IMR-90 (cell line): Measurements from ENCODE around the gene SH3RF3. TPM values are rescaled to one million over a fixed set of nuclear protein-coding genes. Genes with fewer than 3 reads are reported as not detected.

ENCODE experiments used
- ATAC-seq: fragments of 200-7000 bp; cut with Tn5 transposase; 2 replicates; pipeline ENCODE4 v1.9.1; 2020; ENCODE audit warnings: low read depth, mild to moderate bottlenecking, moderate library complexity
- BruUV-seq: library from RNA; stranded (reverse); fragments of 400-500 nt; replicated peaks from 2 replicates; lab custom pipeline; 2021; lab: Mats Ljungman, UMichigan
- CTCF ChIA-PET: fragments of 300-600 bp; formaldehyde crosslinking; extraction: SDS; loops from one replicate; lab custom pipeline; 2021; ENCODE audit warnings: antibody characterized with exemption; lab: Yijun Ruan, JAX
- POLR2A ChIA-PET: fragments of 300-600 bp; sonication (Branson Sonifier 250); formaldehyde crosslinking; loops from one replicate; lab custom pipeline; 2022; ENCODE audit warnings: antibody characterized with exemption; ENCODE audit not compliant: unreplicated experiment; lab: Charles Lee
- DNase-seq: peaks from one replicate; pipeline ENCODE4 v3.0.0; 2013
- H2AFZ ChIP-seq: replicated peaks from 2 replicates; pipeline ENCODE3; 2013; ENCODE audit warnings: low read length, mild to moderate bottlenecking; ENCODE audit not compliant: poor library complexity
- H2AK5ac ChIP-seq: 2 replicates; pipeline ENCODE4 v1.6.1; 2013; ENCODE audit warnings: low read depth, low read length, inconsistent platforms
- H2AK9ac ChIP-seq: replicated peaks from 2 replicates; pipeline ENCODE3; 2013; ENCODE audit warnings: mild to moderate bottlenecking, low read depth, low read length, moderate library complexity; ENCODE audit not compliant: poor library complexity
- H2BK120ac ChIP-seq: 2 replicates; pipeline ENCODE4 v1.6.1; 2013; ENCODE audit warnings: low read depth, low read length, inconsistent platforms
- H2BK15ac ChIP-seq: 3 replicates; pipeline ENCODE4 v1.6.1; 2013; ENCODE audit warnings: low read depth, low read length, inconsistent platforms
- H2BK20ac ChIP-seq: 2 replicates; pipeline ENCODE4 v1.6.1; 2013; ENCODE audit warnings: low read depth, mild to moderate bottlenecking, inconsistent platforms, low read length, moderate library complexity
- H2BK5ac ChIP-seq: 2 replicates; pipeline ENCODE4 v1.6.1; 2013; ENCODE audit warnings: mild to moderate bottlenecking, low read depth, low read length, inconsistent platforms; ENCODE audit not compliant: poor library complexity, severe bottlenecking
- H3K14ac ChIP-seq: replicated peaks from 2 replicates; pipeline ENCODE4 v1.6.1; 2013; ENCODE audit warnings: low read depth, low read length, inconsistent platforms
- H3K18ac ChIP-seq: 2 replicates; pipeline ENCODE4 v1.6.1; 2013; ENCODE audit warnings: low read depth, low read length, control low read depth
- H3K23ac ChIP-seq: 2 replicates; pipeline ENCODE4 v1.6.1; 2013; ENCODE audit warnings: low read depth, low read length, inconsistent platforms
- H3K27ac ChIP-seq: 2 replicates; pipeline ENCODE4 v1.5.1; 2013; ENCODE audit warnings: mild to moderate bottlenecking, control low read depth, low read length; ENCODE audit not compliant: insufficient read depth
- H3K27me3 ChIP-seq: 2 replicates; pipeline ENCODE4 v1.6.1; 2013; ENCODE audit warnings: low read length; ENCODE audit not compliant: control insufficient read depth, insufficient read depth
- H3K36me3 ChIP-seq: 2 replicates; pipeline ENCODE4 v1.6.1; 2013; ENCODE audit warnings: low read length, mixed read lengths; ENCODE audit not compliant: control insufficient read depth, insufficient read depth
- H3K4ac ChIP-seq: 2 replicates; pipeline ENCODE4 v1.6.1; 2013; ENCODE audit warnings: low read depth, low read length, inconsistent platforms
- H3K4me1 ChIP-seq: 2 replicates; pipeline ENCODE4 v1.6.1; 2013; ENCODE audit warnings: low read length, mixed read lengths; ENCODE audit not compliant: control insufficient read depth, insufficient read depth
- H3K4me2 ChIP-seq: 2 replicates; pipeline ENCODE4 v1.6.1; 2013; ENCODE audit warnings: low read depth, mild to moderate bottlenecking, control low read depth, low read length, moderate library complexity
- H3K4me3 ChIP-seq: 2 replicates; pipeline ENCODE4 v1.5.1; 2013; ENCODE audit warnings: low read depth, mild to moderate bottlenecking, control low read depth, low read length, moderate library complexity; ENCODE audit not compliant: insufficient read depth
- H3K56ac ChIP-seq: 2 replicates; pipeline ENCODE4 v1.6.1; 2013; ENCODE audit warnings: low read length, inconsistent platforms; ENCODE audit not compliant: insufficient read depth; ENCODE audit errors: extremely low read depth
- H3K79me1 ChIP-seq, 2 experiments: 2 replicates each; pipeline ENCODE4 v1.6.1; 2013; ENCODE audit warnings: low read length in 2 of 2, inconsistent platforms in 1 of 2, low read depth in 1 of 2
- H3K9ac ChIP-seq: 2 replicates; pipeline ENCODE4 v1.6.1; 2013; ENCODE audit warnings: low read depth, low read length, control low read depth
- H3K9me1 ChIP-seq: 2 replicates; pipeline ENCODE4 v1.6.1; 2013; ENCODE audit warnings: low read length, inconsistent platforms; ENCODE audit not compliant: insufficient read depth
- H3K9me3 ChIP-seq: 2 replicates; pipeline ENCODE4 v1.6.1; 2013; ENCODE audit warnings: low read length; ENCODE audit not compliant: control insufficient read depth, insufficient read depth
- H4K20me1 ChIP-seq: 2 replicates; pipeline ENCODE4 v1.6.1; 2013; ENCODE audit warnings: low read length, inconsistent platforms; ENCODE audit not compliant: insufficient read depth
- H4K5ac ChIP-seq: 2 replicates; pipeline ENCODE4 v1.6.1; 2013; ENCODE audit warnings: mild to moderate bottlenecking, low read depth, low read length, control low read depth
- H4K8ac ChIP-seq, 2 experiments: 2 replicates each; pipeline ENCODE4 v1.6.1; 2013; ENCODE audit warnings: low read depth in 2 of 2, low read length in 2 of 2, control low read depth in 1 of 2, inconsistent platforms in 1 of 2
- H4K91ac ChIP-seq: 2 replicates; pipeline ENCODE4 v1.6.1; 2013; ENCODE audit warnings: low read depth, low read length, inconsistent platforms; ENCODE audit not compliant: insufficient read depth
- BHLHE40 ChIP-seq: fragments of 150-350 bp; IDR thresholded peaks from 2 replicates; pipeline ENCODE4 v1.6.1; 2016; ENCODE audit warnings: mild to moderate bottlenecking, low read depth, low read length
- CEBPB ChIP-seq: IDR thresholded peaks from 2 replicates; pipeline ENCODE4 v1.6.1; 2012; ENCODE audit warnings: low read depth, low read length, improper control_type of control experiment
- CHD1 ChIP-seq: IDR thresholded peaks from 2 replicates; pipeline ENCODE4 v1.6.1; 2012; ENCODE audit warnings: low read depth, low read length, improper control_type of control experiment
- CTCF ChIP-seq: conservative IDR thresholded peaks from 2 replicates; pipeline ENCODE4 v1.5.1; 2012; ENCODE audit warnings: mild to moderate bottlenecking, low read depth, low read length, improper control_type of control experiment
- ELK1 ChIP-seq: fragments of 150-350 bp; IDR thresholded peaks from 2 replicates; pipeline ENCODE4 v1.6.1; 2016; ENCODE audit warnings: low read depth, mild to moderate bottlenecking, low read length, moderate library complexity, borderline replicate concordance
- FOS ChIP-seq: fragments of 150-350 bp; IDR thresholded peaks from 2 replicates; pipeline ENCODE4 v1.6.1; 2016; ENCODE audit warnings: low read depth, low read length
- MAFK ChIP-seq: IDR thresholded peaks from 2 replicates; pipeline ENCODE4 v1.6.1; 2012; ENCODE audit warnings: low read depth, low read length, improper control_type of control experiment
- MAZ ChIP-seq: IDR thresholded peaks from 2 replicates; pipeline ENCODE4 v1.6.1; 2012; ENCODE audit warnings: low read depth, mild to moderate bottlenecking, low read length, improper control_type of control experiment, moderate library complexity, borderline replicate concordance
- MXI1 ChIP-seq: IDR thresholded peaks from 2 replicates; pipeline ENCODE4 v1.6.1; 2012; ENCODE audit warnings: low read depth, mild to moderate bottlenecking, low read length, moderate library complexity, borderline replicate concordance
- NFE2L2 ChIP-seq: fragments of 150-350 bp; IDR thresholded peaks from 2 replicates; pipeline ENCODE4 v1.6.1; 2016; ENCODE audit warnings: low read depth, mild to moderate bottlenecking, low read length
- POLR2A ChIP-seq: IDR thresholded peaks from 2 replicates; pipeline ENCODE4 v1.6.1; 2012; ENCODE audit warnings: mild to moderate bottlenecking, low read depth, low read length
- RAD21 ChIP-seq: IDR thresholded peaks from 2 replicates; pipeline ENCODE4 v1.6.1; 2012; ENCODE audit warnings: low read length, improper control_type of control experiment
- RCOR1 ChIP-seq: IDR thresholded peaks from 2 replicates; pipeline ENCODE4 v1.6.1; 2012; ENCODE audit warnings: mild to moderate bottlenecking, low read length, improper control_type of control experiment; ENCODE audit not compliant: insufficient replicate concordance
- RFX5 ChIP-seq: IDR thresholded peaks from 2 replicates; pipeline ENCODE4 v1.8.0; 2012; ENCODE audit warnings: low read depth, mild to moderate bottlenecking, low read length, moderate library complexity
- SMC3 ChIP-seq: fragments of 150-350 bp; IDR thresholded peaks from 2 replicates; pipeline ENCODE4 v1.6.1; 2016; ENCODE audit warnings: low read depth, mild to moderate bottlenecking, antibody characterized with exemption, low read length, moderate library complexity
- WGBS, 2 experiments: methylation state at CpG; one replicate each; pipeline versions ENCODE4 v1.1.5 to v1.1.7; 2013; ENCODE audit warnings: missing lambda C conversion rate in 2 of 2; ENCODE audit not compliant: insufficient read length in 1 of 2; ENCODE audit errors: extremely low coverage in 2 of 2; 5-methylcytosine and 5-hydroxymethylcytosine counted together
- dilution Hi-C: fragments of 300-500 bp; cut with HindIII; formaldehyde crosslinking; loops from one replicate; pipeline ENCODE4 v1.14.3; 2018; ENCODE audit warnings: low sequenced_read_pairs; ENCODE audit not compliant: unreplicated experiment
- in situ Hi-C: fragments of 300-500 bp; cut with MboI; formaldehyde crosslinking; loops from 3 replicates; pipeline ENCODE4 v1.14.3; 2019; ENCODE audit warnings: low sequenced_read_pairs, inconsistent platforms, mixed read lengths
- intact Hi-C: fragments of 100-400 bp; cut with micrococcal nuclease; formaldehyde crosslinking; loops from 2 replicates; pipeline ENCODE4 v1.10.0; 2022
- polyA plus RNA-seq, 3 experiments: library from polyadenylated mRNA; depleted of rRNA; stranded (reverse); fragments of >200 nt; gene quantifications; 2 replicates each; pipeline ENCODE4 v1.2.3, GENCODE V29; 2012; ENCODE audit warnings: low replicate concordance in 1 of 3
- total RNA-seq: library from RNA; depleted of rRNA; stranded (reverse); fragments of >200 nt; gene quantifications from 2 replicates; pipeline ENCODE4 v1.2.3, GENCODE V29; 2012
- TF ChIP-seq, protein P1 (sequence below): fragments of 150-350 bp; IDR thresholded peaks from 2 replicates; pipeline ENCODE4 v1.6.1; 2017; ENCODE audit warnings: mild to moderate bottlenecking, antibody characterized with exemption, low read length, low read depth

The SH3RF3 gene
- total and polyA plus RNA-seq, 2 of the 4 experiments (the other 2 are of a cell fraction): 3.4 to 5.3 TPM

DNA sequence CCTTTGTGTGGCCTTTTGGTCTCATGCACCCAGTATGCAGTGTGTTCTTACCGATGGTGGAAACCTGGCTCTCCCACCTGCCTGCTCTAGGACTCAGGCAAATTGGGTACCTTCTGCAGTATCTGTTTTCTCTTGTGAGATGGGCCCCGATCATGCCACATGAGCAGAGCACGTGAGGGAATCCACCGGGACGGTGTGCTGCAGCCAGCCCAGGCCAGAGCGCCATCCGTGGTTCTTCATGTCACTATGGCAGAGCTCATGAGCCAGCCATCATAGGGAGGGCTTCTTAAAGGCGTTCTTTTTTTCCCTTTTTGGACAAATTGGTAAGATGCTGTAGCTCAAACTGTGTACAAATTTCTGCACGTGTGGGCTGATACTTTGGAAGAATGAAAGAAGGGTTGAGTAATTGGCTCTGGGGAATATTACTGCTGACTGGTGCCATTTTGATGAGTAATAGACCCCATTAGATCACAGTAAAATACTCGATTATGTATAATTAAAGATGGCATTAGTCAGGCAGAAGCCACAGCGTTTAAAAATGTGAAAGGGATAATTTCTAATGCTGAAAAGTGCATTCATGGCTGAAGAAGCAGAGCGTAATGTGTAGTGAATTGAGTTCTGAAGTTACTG, 19.2 kb downstream of the SH3RF3 start:
- peak; percentile 64 for ATAC-seq
- Histone ChIP-seq H2BK120ac (no peak overlapping the region), H3K36me3 (no peaks in the 10 kb centered on the region), H4K8ac (no peak overlapping the region), H3K14ac (no peak overlapping the region), H3K27ac (no peak overlapping the region), H3K9ac (no peak overlapping the region), H2AK5ac (0 out of 2 replicates have a peak overlapping the region, but pooled peaks have one; percentile 4), H3K79me1 (peaks cover 65 to 94% of the 10 kb centered on the region in 2 experiments), H3K9me3 (no peaks in the 10 kb centered on the region), H4K91ac (no peak overlapping the region), H2BK15ac (no peak overlapping the region), H2AK9ac (no peak overlapping the region), H2AFZ (no peak overlapping the region), H3K4me2 (0 out of 2 replicates have a peak overlapping the region, but pooled peaks have one; percentile 13), H3K18ac (no peak overlapping the region), H4K20me1 (peaks cover 93% of the 10 kb centered on the region), H3K4ac (no peak overlapping the region), H3K27me3 (no peaks in the 10 kb centered on the region), H2BK5ac (no peak overlapping the region), H3K9me1 (peaks cover 39% of the 10 kb centered on the region), H3K56ac (no peak overlapping the region), H3K4me1 (peaks cover 10% of the 10 kb centered on the region), H4K5ac (no peak overlapping the region), H3K4me3 (no peak overlapping the region), H2BK20ac (no peak overlapping the region), H3K23ac (no peak overlapping the region)
- CTCF ChIA-PET: no interaction called here
- BruUV-seq: no TSS peak
- in situ Hi-C loops: loop anchor here (25.0 kb wide), 1 partner anchor 189 kb away; no protein-coding TSS in a partner anchor
- 94% methylated on average over 7 of the region's 12 CpGs; no CpG with 5 or more reads in 1 of the 2 experiments for WGBS, 2 experiments
- peak; percentile 43 for DNase-seq
- TF ChIP-seq, protein P1, sequence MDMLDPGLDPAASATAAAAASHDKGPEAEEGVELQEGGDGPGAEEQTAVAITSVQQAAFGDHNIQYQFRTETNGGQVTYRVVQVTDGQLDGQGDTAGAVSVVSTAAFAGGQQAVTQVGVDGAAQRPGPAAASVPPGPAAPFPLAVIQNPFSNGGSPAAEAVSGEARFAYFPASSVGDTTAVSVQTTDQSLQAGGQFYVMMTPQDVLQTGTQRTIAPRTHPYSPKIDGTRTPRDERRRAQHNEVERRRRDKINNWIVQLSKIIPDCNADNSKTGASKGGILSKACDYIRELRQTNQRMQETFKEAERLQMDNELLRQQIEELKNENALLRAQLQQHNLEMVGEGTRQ: no peak
- TF ChIP-seq MAFK (peak; percentile 86), RFX5 (no peak), SMC3 (no peak), CTCF (no peak), CEBPB (no peak), RAD21 (no peak), NFE2L2 (no peak), FOS (no peak), POLR2A (no peak), CHD1 (no peak), MAZ (no peak), ELK1 (no peak), MXI1 (no peak), BHLHE40 (peak; percentile 84), RCOR1 (no peak)
- POLR2A ChIA-PET: no interaction called here
- dilution Hi-C loops: no loop called here
- intact Hi-C loops: no loop called here
